Brain microvascular endothelial cell (primary cell): ENCODE results near the gene PHACTR1.
"Not testable (repeated sequence)": the region's sequence is repeated elsewhere in the genome, so short reads cannot be mapped to it uniquely, and the experiment has no call there.

ENCODE experiments used
- DNase-seq: peaks from one replicate; pipeline ENCODE4 v3.0.0-alpha.2; 2020
- H3K27ac ChIP-seq: fragments of 250-450 bp; sonication (Bioruptor Pico); 2 replicates; pipeline ENCODE4 v1.5.1; 2020; ENCODE audit warnings: mild to moderate bottlenecking, moderate library complexity
- H3K27me3 ChIP-seq: fragments of 250-450 bp; sonication (Bioruptor Pico); replicated peaks from 2 replicates; pipeline ENCODE4 v1.5.1; 2020; ENCODE audit warnings: mild to moderate bottlenecking
- H3K36me3 ChIP-seq: fragments of 250-450 bp; sonication (Bioruptor Pico); replicated peaks from 2 replicates; pipeline ENCODE4 v1.5.1; 2020; ENCODE audit warnings: mild to moderate bottlenecking
- H3K4me3 ChIP-seq: 2 replicates; pipeline ENCODE4 v1.5.1; 2011; ENCODE audit warnings: low read depth, mild to moderate bottlenecking, control low read depth, low read length, moderate library complexity
- CTCF ChIP-seq: IDR thresholded peaks from 2 replicates; pipeline ENCODE4 v1.5.1; 2011; ENCODE audit warnings: low read depth, mild to moderate bottlenecking, moderate library complexity, low read length, control low read depth, inconsistent platforms; ENCODE audit errors: missing control alignments
- in situ Hi-C: cut with HindIII; loops from 2 replicates; pipeline ENCODE4 v1.10.0; 2017; ENCODE audit warnings: low sequenced_read_pairs, low pct_ligation_motif_present

The PHACTR1 gene

GRCh38 chr6:13242178-13242577 is 525.6 kb downstream of the PHACTR1 start:
- no peak overlapping the region for H3K4me3 ChIP-seq
- H3K36me3 ChIP-seq: no peaks in the 10 kb centered on the region
- in situ Hi-C loops: no loop called here
- no peak overlapping the region for H3K27ac ChIP-seq
- DNase-seq: no peak
- no peaks in the 10 kb centered on the region for H3K27me3 ChIP-seq
- no peak for TF ChIP-seq CTCF

- in situ Hi-C loops: no loop called here
- H3K27me3 ChIP-seq: no peaks in the 10 kb centered on the region
- TF ChIP-seq CTCF: no peak
- no peaks in the 10 kb centered on the region for H3K36me3 ChIP-seq
- H3K27ac ChIP-seq: no peak overlapping the region
- H3K4me3 ChIP-seq: no peak overlapping the region
- DNase-seq: no peak
Measured at GRCh38 chr6:13242590-13242989, 526.0 kb downstream of the PHACTR1 start.

GRCh38 chr6:13243033-13243432 is 526.5 kb downstream of the PHACTR1 start:
- Histone ChIP-seq H3K4me3 (no peak overlapping the region), H3K27me3 (no peaks in the 10 kb centered on the region), H3K27ac (no peak overlapping the region), H3K36me3 (no peaks in the 10 kb centered on the region)
- in situ Hi-C loops: no loop called here
- TF ChIP-seq CTCF: no peak
- DNase-seq: no peak

GRCh38 chr6:13243745-13244144 is 527.2 kb downstream of the PHACTR1 start:
- DNase-seq, H3K4me3 ChIP-seq, in situ Hi-C loops, H3K27ac ChIP-seq, H3K36me3 ChIP-seq, H3K27me3 ChIP-seq: not testable (repeated sequence)

- H3K36me3 ChIP-seq: no peaks in the 10 kb centered on the region
- no peak overlapping the region for H3K4me3 ChIP-seq
- no peak for TF ChIP-seq CTCF
- no peak for DNase-seq
- in situ Hi-C loops: no loop called here
- H3K27ac ChIP-seq: no peak overlapping the region
- H3K27me3 ChIP-seq: no peaks in the 10 kb centered on the region
Measured at GRCh38 chr6:13247627-13248026, 531.1 kb downstream of the PHACTR1 start.

GRCh38 chr6:13248053-13248452 is 531.5 kb downstream of the PHACTR1 start:
- no peaks in the 10 kb centered on the region for H3K36me3 ChIP-seq
- no peak for TF ChIP-seq CTCF
- H3K27me3 ChIP-seq: no peaks in the 10 kb centered on the region
- H3K27ac ChIP-seq: no peak overlapping the region
- H3K4me3 ChIP-seq: no peak overlapping the region
- DNase-seq: peak; percentile 18
- in situ Hi-C loops: no loop called here
